GM21423 (cell line): ENCODE measurements around the gene UNC5C.

Experiments
- ATAC-seq: cut with Tn5 transposase; IDR thresholded peaks from one replicate; pipeline ENCODE4 v1.9.1; 2021; ENCODE audit warnings: mild to moderate bottlenecking, moderate library complexity; ENCODE audit not compliant: unreplicated experiment

Gene UNC5C

DNA sequence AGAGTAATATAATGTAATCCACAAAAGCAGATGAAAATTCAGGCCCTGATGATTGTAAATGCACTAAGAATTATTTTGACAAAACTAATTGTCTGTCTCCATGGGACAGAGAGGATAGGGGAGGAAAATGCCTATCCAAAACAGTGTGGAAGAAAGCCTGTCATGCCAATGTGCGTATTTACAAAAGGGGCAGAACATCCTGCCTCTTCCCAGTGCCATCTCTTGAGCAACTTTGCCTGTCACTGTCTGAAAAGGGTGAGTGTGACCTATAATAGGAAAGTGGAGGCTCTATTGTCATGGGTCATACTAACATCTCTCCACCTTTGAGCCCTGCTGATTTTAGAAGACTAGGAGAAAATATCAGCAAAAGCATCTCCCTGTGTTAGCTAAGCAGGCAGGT lies 264.1 kb downstream of the UNC5C start:
- ATAC-seq, result no peak

DNA sequence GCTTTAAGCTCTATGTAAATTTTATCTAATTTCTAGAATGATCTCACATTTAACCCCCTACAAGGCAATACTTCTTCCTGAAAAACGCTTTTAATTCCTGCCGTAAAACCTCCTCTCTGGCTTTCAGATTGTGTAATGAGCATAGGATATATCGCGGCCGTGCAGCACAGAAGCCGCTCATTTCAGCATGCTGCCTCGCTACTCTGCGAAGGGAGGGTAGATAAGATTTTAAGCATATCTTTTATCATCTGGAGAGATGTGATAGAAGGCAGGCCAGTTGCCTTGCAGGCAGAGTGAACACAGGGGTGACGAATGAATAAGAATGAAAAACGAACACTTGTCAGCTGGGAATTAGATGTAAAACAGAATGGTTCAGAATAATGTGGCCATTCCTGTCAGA lies 265.5 kb downstream of the UNC5C start:
- ATAC-seq, result no peak

DNA sequence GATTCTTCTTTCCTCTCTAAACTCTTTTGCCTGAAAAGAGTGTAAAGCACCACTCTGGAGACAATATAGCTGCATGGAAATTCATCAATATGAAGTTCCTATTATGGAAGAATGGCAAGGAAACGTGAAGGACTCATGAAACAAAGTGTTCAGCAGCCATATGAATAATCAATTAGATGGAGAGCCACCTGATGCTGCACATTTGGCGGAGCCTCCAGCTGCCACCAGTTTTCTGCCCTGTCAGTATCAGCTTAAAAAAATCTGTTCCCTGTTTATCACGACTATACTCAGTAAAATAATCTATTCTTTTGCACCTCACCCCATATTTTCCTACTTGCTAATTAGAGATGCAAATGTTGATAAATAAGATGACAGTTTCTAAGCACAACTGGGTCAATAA lies 276.0 kb downstream of the UNC5C start:
- no peak for ATAC-seq

DNA sequence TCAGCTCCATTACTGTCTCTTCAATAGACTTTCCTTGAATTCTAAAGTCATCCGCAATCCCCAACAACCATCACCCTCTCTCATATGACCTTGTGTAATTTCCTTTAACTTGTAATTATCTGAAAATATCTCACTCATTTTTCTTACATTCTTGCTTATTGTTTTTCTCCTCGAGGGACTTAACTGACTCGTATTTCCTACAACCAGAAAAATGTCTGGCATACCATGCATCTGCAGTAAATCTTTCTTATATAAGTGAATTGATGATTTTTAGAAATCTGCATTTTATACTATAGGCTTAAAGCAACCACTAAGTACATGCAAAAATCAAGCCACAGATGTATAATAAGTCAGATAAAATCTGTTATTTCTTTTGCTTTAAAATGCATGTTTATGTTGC lies 276.7 kb downstream of the UNC5C start:
- ATAC-seq, result no peak

DNA sequence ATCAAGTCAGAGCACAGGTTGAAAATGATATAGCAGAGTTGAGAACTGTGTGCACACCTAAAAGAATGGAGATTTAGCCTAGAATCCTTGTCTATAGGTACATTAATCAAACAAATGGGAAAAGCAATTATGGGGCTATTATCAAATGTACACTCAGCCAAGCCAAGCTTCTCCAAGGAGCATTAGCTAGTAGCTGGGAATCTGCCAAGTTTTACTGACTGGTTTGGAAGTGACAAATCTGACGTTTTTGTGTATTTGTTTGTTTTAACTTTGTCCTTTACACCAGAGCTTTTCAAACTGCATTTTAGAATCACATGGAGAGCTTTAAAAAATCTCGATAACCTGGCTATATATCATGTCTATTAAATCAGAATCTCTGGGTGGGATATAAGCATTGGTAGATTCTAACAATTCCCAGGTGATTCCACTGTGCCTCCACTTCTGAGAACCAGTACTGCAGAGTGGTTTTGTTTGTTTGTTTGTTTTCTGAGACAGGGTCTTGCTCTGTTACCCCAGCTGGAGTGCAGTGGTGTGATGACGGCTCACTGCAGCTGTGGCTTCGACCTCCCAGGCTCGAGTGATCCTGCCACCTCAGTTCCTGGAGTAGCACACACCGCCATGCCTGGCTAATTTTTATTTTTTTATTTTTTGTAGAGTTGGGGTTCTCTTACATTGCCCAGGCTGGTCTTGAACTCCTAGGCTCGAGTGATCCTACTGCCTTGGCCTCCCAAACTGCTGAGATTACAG lies 279.8 kb downstream of the UNC5C start:
- no peak for ATAC-seq

DNA sequence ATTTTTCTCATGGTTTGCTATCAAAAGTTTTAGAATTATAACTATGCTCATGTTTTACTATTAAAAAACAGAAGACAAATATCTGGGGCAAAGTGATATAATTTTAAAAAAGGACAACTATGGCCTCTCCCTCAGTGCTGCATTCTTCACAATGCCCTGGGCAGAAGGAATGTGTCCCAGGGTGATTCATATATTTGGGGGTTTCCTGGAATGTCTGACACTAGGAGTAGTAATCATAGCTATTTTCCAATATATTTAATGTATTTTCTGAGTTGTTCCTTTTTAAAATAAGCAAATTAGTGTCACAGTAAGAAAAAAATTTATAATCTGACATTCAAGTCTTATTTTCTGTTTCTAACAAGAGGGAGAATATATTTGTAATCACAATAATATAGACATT lies 281.7 kb downstream of the UNC5C start:
- ATAC-seq, result no peak

DNA sequence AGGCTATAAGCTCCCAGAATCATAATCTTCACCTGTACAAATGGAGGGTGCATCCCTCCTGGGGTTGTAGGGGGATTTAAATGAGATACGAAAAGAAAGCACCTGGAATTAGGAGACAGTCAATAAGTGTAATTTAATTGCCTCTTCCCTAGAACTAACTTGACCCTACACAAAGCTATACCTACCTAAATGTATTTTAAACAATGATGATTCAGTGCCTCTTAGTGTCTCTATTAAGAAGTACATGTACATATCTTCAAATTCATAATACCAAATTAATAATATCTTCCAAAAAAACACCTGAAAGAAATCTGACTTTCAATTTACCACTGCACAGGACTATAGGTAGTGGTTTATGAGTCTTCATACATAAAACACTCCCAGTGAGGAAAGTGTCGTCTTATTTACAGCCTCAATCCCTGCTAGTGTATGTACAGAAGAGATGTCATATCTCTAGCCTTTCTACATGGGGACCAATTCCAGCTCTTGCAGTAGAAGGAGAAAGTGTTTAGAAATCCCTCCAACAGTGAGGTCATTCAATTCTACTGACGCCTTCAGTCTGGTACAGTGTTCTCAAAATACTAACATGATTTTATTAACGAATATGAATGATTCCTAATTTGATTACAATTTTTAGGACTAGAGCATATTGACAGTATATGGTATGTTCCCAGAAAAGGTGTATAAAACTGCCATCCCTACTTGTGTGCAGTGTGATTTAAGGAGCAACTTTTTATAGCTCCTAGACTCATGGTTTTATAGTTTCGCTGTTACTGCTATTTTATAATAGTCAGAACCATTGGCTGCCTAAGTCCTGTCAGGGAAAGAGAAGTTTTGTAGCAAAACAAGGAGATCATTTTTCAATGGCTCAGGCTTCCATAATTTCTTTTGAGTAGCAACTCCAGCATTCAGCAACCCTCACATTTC lies 282.7 kb downstream of the UNC5C start:
- no peak for ATAC-seq

DNA sequence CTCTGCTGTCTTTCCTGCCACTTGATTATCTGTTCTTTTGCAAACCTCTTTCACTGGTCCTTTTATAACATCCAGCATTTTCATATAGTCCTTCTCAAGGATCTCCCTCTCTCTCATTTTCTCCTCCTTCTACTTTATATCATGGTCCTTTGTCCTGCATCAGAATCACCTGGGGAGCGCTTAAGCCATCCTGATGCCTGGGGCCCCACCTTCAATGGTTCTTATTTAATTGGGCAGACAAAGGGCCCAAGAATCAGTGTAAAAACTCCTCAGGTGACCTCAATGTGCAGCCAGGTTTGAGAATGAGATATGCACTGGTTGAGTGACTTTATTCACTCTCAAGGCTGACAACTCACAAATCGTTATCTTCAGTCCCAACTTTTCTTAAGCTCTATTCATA lies 283.9 kb downstream of the UNC5C start:
- ATAC-seq, result no peak

DNA sequence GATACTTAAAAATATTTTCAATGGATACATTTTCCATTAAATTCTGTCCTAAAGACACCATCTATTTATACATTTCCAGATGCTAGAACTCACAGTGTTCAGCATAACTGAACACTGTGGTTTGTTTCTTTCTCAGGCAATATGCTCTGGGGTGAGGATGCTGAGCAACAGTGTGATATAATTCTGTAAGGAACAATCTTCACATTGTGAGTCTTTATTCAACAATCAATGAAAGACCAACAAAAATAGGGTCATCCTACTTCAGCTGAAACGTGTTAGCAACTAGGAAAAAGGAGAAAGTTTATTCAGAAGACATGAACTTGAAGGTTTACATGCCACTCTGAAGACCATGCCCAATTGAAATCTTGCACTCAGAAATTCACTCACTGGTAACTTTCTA lies 284.8 kb downstream of the UNC5C start:
- ATAC-seq, result no peak

DNA sequence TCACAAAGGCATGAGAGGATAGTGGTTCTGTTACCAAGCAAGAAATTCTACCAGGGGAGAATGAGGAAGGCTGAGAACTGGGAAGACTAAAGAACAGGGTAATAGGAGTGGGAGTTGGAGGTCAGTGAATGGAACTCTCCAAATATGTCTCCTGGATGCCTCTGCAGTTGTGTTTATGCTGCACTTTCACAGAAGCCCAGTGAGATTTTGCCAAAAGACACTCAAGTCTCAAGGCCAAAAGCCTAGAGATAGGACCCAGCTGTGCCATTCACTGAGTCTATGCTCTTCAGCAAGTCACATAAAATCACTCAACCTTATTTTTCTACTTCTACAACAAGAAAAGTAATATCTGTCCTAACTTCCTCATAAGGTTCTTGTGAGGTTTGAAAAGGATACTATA lies 285.4 kb downstream of the UNC5C start:
- no peak for ATAC-seq

DNA sequence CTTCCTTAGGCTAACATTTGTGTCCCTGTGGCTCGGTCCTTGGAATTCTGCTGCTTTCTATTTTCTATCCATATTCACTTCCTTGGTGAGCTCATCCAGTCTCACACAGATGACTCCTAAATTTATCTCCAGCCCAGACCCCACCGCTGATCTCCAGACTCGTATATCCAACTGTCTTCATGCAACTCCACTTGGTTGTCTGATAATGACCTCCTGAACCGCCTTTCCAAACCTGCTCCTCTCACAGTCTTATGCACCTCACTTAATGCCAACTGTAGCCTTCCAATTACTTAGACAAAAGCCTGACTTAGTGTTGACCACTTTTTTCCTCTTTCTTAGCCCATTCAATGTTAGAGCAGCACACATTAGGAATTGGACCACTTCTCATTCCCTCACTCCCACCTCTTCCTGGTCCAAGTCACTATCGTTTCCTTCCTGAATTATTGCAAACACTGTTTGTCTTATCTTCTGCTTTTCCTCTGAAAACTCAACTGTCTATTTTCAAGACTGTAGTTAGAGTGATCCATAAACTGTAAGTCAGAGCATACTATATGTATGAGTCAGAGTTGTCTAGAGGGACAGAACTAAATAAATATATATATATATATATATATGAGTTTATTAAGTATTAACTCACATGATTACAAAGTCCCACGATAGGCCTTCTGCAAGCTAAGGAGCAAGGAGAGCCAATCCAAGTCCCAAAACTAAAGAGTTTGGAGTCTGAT lies 292.5 kb downstream of the UNC5C start:
- ATAC-seq, result no peak

DNA sequence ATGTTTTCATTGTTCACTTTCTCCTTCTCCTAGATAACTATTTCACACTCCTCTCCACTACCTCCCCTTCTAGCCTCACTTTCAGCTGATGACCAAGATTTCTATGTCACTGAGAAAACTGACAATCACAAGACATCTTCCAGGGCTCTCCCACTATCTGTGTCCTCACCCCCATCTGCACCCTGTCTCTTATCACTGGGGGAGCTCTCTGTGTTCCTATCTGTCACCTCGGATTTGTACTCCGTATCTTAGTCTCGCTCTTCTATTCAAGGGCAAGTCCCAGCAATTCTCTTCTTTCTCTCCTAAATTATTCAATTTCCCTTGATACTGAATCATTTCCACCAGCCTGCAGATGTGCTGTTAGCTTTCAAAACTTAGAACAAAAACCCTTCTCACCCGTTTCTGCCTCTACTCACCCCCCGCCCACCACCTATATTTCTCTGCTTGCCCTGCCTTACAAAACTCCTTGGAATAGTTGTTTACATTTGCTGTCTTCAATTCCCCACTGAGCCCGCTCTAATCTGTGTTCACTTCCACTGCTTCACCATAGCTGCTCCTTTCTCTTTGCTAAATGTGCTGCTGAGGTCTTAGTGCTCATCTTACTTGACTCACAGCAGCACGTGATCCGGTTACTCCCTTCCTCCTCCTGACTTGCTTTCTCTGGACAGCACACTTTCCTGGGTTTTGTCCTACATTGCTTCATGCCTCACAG lies 293.2 kb downstream of the UNC5C start:
- no peak for ATAC-seq

DNA sequence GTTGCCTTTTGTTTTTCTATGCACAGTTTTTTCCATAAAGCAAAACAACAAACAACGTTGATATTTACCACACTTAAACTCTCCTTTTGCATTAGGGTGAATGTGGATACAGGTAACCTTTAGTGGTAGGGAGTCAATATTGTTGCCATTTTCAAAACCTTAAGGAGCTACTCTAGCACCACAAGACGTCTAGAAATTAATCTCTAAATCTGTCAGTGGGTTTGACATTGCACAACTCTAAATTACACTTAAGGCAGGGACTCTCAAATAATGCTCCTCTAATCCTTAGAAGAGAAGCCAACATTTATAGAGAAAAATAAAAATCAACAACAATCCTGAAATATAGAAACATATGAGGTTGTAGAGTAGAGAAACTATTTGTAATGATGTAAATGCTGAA lies 297.2 kb downstream of the UNC5C start:
- no peak for ATAC-seq

DNA sequence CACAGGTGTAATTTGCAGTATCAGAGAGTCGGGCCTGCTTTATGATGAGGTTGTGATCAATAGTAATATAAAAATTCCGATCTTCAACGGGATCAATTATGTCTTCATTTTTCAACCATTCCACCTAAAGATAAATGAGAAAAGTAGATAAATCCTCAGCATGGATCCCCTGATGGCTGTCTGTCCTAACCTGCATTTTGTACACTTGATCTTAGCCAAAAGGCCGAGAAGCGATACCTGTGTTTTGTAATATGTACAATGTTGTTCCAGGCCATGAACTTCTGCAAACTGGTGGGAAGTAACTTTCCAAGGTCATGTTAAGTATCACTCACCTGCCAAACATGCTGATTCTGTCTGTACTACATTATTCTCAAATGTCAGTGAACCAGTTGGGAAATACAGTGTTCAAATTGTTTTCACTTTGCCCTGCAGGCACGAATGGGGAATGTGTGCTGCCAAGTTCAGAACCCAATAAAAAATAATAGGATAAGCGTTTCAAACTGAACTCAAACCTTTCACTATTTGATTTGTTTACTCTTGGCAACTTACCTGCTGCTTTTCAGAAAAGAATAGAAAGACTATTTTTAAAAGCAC lies 298.1 kb downstream of the UNC5C start:
- no peak for ATAC-seq

DNA sequence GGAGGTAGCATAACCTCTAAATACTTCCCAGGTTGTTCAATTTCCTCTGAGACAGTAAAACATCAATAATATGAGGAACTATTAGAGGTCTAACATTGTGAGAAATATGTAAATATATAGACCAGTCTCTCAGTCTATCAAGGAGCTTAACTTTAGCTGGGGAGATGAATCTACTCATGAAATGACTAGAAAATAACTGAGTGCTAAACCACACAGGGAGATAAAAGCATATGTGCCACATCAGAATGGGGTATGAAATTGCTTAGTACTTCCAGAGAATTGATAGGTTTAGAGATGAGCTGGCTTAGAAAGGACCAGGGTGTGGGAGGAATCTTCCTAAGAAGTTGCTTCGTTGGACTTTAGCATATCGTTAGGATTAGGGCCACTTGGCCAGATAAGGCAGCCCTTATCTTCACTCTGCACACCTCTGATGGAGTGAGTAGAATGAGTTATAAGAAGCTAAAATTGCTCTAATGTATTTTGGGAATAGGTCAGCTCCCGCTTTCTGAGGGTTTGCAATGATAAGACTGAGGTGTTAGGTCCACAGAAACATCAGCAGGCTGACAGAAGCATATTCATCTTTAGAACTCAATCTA lies 299.2 kb downstream of the UNC5C start:
- ATAC-seq, result no peak

DNA sequence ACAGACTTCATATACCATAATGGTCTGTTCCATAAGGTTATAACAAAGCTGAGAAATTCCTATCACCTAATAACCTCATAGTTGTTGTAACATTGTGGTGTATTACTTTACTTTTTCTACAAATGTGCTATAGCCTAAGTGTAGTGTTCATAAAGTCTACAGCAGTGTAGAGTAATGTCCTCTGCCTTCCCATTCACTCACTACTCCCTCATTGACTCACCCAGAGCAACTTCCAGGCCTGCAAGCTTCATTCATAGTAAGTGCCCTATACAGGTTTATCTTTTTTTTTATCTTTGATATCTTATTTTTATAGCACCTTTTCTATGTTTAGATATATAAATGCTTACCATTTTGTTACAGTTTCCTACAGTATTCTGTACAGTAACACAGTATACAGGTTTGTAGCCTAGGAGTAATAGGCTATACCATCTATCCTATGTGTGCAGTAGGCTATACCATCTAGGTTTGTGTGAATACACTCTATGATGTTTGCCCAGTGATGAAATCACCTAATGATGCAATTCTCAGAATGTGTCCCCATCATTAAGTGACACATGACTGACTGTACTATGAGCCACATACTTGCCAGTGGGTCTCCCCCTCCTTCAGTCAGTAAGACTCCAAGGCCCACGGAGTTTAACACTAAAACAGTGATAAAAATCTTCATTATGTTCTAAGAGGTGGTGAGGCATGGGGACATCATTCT lies 299.9 kb downstream of the UNC5C start:
- ATAC-seq, result no peak

DNA sequence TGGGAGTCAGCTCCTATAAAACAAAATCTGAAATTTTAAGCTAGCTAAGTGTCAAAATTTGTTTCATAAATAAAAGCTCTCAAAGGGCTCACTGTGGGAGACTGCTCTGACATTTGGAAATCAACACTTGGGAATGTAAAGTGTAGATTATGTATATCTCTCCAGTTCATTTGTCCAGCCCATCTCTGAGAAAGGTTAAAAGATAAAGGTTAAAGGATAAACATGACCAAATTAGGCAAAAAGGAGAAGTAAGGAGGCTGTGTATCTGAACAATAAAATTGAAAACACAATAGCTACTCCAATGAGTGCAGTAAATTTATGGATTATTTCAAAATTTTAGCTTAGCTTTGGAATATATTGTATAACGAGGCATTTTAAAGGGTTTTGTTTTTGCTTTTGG lies 304.9 kb downstream of the UNC5C start:
- no peak for ATAC-seq

DNA sequence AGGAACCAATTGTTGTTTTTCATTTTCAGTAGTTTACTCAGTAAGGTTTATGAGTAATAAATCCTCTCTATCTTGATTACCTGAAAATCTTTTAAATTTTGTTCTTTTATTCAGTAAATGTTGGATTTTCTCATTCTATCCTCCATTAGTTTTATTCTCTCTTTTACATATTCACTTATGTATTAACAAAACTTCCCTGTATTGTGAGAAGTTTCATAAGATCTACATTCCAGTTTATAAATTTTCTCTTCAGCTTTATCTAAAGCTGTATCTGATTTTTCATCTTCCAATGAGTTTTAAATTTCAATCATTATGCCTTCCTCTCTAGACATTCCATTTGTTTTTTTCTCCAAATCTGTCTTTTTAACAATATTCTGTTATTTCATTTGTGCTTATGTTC lies 310.2 kb downstream of the UNC5C start:
- no peak for ATAC-seq

DNA sequence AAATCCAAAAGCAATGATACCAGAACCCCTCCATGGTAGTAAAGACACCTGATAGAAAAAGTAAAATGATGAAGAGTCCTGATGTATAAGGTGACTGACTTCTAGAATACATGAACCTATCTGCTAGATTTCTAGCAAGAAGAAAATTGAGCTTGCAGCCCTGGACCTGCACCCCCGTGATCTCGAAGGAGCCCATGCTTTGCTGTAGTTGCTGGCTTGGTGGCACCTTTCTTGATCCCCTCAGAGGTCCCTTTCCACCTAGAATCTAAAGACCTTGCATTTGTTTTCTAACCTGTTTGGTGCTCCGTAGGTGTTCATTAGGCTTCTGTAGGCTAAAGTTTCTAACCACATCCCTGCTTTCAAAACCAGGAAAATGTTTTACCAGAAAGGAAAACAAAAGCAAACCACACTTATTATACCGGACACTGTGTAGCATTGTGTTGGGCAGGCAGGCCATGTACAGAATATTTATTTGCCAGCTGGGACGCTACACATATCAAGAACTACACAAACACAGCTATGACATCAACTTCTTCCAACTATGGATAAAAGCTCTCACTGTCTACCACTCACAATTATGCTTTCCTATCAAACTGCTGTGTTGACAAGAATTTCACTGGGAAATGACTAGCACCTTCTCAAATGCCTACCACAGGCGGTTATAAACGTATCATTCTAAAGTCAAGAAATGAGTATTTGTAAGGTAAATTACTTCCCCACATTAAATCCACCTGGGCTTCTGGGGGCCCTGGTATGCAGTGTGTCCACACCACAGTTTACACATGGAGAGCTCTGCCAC lies 316.2 kb downstream of the UNC5C start:
- no peak for ATAC-seq
